GM18499 (cell line): Measurements from ENCODE around the gene GBP4.
A peak's percentile ranks its signal among the peaks of the same experiment; 100 is the strongest.
"Not testable (repeated sequence)": the region's sequence is repeated elsewhere in the genome, so short reads cannot be mapped to it uniquely, and the experiment has no call there.

Experiments used
- ATAC-seq: cut with Tn5 transposase; IDR thresholded peaks from one replicate; pipeline ENCODE4 v1.9.1; 2021; ENCODE audit warnings: moderate number of reproducible peaks; ENCODE audit not compliant: insufficient read depth, unreplicated experiment

GBP4 gene, protein sequence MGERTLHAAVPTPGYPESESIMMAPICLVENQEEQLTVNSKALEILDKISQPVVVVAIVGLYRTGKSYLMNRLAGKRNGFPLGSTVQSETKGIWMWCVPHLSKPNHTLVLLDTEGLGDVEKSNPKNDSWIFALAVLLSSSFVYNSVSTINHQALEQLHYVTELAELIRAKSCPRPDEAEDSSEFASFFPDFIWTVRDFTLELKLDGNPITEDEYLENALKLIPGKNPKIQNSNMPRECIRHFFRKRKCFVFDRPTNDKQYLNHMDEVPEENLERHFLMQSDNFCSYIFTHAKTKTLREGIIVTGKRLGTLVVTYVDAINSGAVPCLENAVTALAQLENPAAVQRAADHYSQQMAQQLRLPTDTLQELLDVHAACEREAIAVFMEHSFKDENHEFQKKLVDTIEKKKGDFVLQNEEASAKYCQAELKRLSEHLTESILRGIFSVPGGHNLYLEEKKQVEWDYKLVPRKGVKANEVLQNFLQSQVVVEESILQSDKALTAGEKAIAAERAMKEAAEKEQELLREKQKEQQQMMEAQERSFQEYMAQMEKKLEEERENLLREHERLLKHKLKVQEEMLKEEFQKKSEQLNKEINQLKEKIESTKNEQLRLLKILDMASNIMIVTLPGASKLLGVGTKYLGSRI

DNA sequence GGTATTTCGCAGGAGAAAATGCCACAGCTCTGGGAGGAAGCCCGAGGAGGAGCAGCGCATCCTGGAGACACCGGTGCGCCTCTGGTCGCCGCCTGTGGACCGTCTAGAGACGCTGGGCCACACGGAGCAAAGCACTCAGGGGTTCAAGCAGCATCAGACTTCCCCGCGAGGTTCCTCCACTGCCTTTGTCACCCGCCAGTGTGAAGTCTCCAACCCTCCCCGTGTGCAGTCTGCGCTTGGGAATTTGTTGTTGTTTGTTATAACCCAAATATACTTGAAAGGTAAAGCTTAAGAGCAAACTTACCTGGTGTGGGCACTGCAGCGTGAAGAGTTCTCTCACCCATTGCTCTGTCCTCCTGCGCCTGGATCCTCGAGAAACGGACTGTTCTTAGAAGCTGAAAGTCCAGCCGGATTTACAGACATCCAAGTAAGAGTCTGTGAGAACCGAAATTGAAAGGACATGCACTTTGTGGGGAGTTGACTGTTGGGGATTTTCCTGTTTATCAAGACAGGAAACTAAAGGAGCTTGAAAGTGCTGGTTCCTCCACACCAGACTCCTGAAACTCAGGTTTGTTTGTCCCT, at the start of gene GBP4:
Gene GBP4, minus strand, starts transcription at position 452 of the 582 bp plus-strand sequence. Its CDS starts 108 bp downstream, at position 344.
- ATAC-seq = peak; percentile 40

DNA sequence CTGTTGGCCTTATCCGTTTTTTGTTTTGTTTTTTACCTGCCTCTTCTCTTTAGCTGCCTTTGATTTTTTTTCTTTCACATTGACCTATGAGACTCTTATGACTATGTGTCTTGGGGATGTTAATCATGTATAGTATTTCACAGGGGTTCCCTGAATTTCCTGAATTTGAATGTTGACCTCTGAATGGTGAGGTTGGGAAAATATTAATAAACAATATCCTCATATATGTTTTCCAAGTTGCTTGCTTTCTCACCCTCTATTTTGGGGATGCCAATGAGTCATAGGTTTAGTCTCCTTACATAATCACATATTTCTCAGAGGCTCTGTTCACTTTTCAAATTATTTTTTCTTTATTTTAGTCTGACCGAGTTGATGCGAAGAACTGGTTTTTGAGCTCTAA, 44.3 kb upstream of the GBP4 start:
- no peak for ATAC-seq

DNA sequence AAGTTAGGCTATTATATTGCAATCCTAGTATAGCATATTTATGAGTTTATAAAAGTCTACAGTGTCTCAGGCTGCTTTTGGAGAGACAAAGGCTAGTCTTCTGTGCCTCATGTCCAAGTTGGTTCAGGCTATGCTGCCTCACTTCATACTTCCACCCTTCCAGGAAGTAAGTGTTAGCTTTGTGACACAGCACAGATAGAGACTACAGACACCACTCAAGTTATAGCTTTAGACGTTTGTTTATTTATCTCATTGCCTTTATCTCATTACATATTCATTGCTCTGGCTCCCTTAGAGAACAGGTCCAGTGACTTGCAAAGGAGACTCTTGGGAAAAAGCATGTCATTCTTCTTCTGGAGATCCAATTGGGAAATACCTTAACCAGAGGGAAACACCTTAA, 22.6 kb upstream of the GBP4 start:
- ATAC-seq = no peak

DNA sequence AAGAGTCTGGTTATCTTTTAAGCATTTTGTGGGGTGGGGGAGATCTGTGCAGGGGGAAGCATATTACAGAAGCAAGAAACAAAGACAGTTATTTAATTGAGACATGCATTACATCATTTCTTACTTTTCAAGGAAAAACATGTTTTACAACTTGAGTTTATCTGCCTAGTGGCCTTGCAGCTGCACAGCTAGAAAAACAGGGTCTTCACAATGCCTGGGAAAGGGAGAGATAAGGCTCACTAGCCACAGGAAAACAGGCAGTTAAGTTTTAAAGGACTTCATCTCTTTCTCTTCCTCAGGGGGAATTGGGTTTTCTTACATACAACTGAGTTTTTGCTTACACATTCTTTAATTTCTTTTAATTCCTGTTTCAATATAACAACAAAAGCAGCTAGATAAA, 21.1 kb upstream of the GBP4 start:
- not testable (repeated sequence) for ATAC-seq

DNA sequence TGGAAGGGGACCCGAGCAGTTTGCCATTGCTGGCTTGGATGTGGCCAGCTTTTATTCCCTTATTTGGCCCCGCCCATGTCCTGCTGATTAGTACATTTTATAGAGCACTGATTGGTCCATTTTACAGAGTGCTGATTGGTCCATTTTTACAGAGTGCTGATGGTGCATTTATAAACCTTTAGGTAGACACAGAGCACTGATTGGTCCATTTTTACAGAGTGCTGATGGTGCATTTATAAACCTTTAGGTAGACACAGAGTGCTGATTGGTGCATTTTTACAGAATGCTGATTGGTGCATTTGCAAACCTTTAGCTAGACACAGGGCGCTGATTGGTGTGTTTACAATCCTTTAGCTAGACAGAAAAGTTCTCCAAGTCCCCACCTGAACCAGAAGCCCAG, 20.2 kb upstream of the GBP4 start:
- not testable (repeated sequence) for ATAC-seq

DNA sequence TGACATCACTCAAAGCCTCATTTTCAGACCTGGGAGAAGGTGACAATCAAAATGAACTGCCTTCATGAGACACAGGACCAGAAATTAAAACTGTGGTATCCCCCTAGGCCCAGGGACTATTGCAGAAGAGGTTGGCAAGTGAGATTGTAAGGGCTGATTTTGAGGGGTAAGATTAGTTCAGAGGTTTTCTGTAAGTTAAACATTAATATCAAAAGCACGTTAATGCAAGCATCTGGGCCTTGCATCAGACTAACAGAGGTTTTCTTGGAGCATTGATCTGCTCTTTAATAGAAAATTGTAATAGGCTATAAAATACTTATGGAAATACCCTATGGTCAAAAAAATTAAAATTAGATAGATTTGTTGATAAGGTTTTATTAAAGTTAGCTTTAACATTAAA, 14.6 kb upstream of the GBP4 start:
- ATAC-seq = no peak

DNA sequence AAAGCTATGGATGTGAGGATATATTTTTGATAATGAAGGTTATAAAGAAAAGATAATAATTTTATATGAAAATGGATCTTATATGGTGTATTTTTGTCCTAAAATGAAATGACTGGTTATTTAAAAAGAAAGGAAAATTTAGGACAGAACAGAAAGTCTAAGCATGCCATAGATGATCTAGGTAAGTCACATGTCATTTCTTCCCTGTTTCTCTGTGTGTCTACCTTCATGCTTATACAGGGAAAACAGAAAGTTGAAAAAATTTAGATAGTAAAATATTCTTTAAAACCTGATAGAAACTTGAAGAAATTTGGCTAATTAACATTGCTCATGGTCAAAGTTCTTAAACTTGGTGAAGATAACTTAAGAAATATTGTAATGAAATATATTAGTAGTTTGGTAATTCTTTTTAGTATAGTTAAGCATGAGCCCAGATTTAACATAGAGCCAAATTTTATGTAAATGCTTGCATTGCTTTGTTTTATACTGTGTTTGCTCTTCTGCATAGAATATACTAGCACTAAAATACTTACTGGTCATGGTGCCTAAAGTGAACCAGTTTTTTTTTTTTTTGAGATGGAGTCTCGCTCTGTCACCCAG, 12.4 kb upstream of the GBP4 start:
- no peak for ATAC-seq

DNA sequence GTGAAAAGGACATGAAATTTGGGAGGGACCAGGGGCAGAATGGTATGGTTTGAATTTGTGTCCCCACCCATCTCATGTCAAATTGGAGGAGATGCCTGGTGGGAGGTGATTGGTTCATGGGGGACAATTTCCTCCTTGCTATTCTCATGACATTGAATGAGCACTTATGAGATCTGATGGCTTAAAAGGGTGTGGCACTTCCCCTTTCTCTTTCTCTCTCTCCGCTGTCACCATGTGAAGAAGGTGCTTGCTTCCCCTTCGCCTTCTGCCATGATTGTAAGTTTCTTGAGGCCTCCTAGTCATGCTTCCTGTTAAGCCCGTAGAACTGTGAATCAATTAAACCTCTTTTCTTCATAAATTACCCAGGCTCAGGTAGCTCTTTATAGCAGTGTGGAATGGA, 7.6 kb upstream of the GBP4 start:
- no peak for ATAC-seq

DNA sequence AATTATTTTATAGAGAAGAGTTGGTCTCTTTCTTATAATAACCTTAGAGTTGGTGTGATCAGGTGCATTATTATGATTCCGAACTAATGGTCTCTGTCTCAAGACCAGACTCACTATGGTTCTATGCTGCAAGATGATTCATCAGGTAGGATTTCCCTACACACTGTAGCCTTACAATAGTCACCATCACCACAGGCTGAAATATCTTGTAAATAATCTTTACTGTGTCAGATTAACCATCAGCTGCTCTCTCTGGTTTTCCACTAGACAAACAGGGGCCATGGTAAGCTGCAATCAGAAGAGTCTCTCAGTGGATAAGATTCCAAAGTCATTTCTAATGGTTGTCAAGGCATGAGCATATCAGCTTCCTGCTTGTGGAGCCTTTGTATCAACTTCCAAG, 4.4 kb upstream of the GBP4 start:
- ATAC-seq = no peak

DNA sequence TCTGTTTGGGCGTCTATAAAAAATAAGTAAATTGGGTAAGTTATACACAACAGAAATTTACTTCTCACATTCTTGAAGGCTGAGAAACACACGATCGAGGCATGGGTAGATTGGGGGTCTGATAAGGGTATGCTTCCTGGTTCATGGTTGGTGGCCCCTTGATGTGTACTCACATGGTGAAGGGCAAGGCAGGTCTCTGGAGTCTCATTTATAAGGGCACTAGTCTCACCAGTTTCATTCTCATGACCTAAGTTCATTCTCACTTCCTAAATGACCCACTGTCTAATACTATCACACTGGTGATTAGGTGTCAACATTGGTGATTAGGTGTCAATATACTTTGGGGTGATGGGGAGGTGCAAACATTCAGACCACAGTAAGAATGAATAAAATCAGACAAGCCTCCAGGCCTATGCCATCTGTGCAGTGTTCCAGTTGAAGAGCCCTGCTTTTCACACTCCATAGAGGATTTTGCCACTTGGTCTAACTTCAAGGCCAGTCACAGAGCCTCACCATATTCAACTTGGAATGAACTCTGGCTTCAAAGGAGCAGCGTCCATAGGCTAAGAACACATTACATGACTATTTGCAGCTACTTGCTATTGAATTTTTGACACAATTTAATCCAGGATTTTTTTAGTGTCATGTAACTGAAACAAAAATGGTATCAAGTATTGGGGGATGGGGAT, 2.5 kb upstream of the GBP4 start:
- ATAC-seq = peak; percentile 77

DNA sequence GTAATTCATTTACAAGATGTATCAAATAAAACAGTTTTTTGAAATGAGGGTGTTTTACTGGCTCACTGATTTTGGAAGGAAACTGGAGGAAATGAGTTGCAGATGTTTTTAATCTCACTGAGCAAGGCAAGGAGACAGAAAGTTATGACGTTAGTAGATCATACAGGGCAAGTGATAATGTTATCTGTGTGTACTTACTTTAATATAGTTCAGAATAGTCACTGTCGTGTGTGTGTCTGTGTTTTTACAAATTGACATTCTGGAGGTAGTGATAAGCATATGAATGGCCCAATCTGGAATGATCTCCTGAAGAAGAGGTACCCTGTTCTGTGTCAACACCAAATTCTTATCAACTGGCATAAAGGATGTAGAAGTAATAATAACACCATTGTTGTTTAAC, 1.9 kb upstream of the GBP4 start:
- ATAC-seq = no peak

DNA sequence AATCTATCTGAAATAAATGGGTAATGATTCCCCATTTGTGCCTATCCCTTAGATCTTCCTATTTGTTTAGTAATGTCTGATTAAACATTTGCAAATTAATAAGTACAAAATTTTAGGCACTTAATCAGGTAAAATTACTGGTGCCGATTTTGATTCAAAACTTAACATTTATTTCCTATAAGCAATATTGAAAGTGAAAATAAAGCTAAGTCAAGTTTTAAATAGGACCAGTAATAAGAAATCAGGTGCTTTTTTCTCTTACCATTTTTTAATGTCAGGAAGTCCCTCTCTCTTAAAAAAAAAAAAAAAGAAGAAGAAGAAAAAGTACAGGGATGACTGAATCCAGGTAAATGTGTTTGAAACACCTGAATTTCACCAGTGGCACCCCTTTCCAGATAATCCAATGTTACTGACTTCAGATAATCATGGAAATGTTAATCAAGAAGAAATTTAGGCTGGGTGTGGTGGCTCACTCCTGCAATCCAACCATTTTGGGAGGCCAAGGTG, 836 bp upstream of the GBP4 start:
- ATAC-seq = no peak

DNA sequence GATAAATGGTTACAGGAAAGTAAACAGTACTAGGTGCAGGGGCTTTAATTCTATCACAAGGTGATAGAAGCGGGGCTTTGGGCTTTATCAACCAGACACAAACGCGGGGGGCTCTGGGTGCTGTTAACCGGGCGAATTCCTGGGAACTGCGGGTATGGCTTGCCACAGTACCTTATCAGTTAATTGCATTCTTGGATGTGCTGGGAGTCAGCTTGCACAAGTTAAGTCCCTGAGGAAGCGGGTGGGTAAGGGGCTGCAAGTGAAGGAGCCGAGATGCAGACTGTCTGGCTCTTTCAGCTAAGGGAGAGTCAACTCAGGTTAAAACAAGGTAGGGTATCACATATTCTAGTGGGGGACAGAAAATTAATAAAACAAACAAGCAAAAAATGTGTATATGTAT, 661 bp downstream of the GBP4 start:
- no peak for ATAC-seq

DNA sequence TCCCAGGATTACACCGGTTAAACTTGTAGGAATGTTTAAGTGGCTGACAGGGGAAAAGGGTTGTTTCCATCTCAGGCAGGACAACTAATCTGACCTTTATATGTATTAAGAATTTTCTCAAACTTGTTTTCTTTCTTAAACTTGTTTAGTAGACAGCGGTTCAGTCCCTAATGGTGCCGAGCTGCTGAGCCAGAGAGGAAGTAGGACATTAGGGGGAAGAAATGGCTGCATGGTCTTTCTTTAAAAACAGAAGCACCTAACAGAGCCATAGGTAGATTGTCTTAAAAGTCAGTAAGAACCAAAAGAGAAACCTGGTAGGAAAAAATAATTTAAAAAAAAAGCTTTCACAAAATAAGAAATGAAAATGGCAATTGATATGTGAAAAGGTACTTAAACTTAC, 3.3 kb downstream of the GBP4 start:
- no peak for ATAC-seq

DNA sequence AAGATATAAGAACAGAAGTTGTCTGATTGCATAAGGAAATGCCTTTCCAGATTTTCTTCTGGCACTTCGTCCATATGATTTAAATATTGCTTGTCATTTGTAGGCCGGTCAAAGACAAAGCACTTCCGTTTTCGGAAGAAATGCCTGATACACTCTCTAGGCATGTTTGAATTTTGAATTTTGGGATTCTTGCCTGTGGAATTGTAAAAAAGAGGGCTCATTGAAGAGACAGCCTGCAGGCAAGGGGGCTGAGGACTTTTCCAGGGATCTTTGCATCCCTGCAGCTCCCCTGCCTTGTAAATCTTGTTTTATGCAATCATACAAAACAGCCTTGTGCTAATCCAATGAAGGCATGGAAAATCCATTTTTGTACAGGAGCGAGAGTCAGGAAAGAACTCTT, 7.4 kb downstream of the GBP4 start:
- no peak for ATAC-seq

DNA sequence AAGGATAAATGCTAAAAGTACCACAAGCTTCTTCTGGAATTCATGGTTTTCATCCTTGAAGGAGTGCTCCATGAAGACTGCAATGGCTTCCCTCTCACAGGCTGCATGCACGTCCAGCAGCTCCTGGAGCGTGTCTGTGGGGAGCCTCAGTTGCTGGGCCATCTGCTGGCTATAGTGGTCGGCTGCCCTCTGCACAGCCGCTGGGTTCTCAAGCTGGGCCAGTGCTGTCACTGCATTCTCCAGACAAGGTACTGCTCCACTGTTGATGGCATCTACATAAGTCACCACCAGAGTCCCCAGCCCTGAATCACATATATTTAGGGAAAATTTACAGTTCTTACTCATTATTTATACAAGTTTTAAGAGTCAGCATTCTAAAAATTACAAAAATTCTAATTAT, 8.7 kb downstream of the GBP4 start:
- no peak for ATAC-seq

DNA sequence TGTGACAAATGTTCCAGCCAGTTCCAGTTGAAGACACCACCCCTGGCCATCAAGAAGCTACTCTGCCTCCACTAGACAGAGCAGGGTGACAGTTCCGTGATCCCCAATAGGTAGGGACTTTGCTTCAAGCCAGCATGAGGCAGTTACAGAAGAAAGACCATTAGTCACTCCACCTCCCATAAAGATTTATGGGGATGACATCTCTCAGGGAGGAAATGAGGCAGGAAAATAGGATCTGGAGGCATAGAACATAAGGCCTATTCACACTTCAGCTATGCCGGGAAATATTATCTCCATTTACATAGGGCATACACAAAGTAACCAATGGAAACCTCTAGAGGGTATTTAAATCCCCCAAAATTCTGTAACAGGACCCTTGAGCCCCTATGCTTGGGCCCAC, 19.4 kb downstream of the GBP4 start:
- ATAC-seq = no peak

DNA sequence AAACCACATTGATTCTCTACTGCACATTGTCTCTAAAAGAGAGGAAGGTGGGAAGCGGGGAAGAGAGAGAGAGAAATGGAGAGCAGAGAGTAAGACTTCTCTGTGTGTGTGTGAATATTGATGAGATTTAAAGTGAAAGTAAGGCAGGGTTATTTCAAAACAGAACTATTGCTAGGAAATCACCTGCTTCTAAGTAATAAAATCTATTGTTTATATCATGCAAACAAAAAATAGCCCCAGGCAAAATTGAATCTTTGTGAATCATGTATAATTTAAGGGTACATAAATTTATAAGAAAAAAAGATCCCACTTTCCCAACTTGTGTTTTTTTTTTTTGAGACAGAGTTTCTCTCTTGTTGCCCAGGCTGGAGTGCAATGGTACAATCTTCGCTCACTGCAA, 21.8 kb downstream of the GBP4 start:
- ATAC-seq = no peak

DNA sequence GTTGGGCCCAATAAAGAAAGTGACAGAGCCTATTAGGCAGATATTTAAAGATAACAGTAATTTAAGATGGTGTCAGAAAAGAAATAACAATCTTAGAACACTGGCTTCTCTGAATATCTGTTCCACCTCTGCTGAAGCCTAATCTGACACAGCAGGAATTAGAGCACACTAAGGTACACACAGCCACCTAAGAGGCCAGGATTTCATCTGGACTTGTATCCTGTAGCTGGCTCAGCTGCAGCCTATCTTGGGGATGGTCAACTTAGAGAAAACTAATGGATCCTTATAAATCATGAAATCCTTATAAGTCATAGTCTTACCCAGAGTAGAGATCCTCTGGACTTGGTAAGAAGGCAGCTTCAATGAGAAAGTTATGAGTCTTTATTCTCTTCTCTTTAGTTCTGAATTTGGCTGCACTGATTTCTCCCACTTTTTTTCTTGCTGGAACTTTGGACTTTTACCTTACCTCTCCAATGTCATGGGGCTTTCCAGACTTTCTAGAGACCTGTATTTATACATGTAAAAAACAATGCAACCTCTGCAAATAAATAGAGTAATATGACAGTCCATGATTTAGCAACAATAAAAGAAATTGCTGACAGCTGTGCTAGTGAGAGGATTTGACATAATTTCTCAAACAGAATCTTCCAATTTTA, 23.0 kb downstream of the GBP4 start, which contains the start of gene GBP7:
Gene GBP7, minus strand, starts transcription at position 403 of the 656 bp plus-strand sequence. CDS start 4,068 bp downstream, outside the sequence.
- ATAC-seq = no peak

DNA sequence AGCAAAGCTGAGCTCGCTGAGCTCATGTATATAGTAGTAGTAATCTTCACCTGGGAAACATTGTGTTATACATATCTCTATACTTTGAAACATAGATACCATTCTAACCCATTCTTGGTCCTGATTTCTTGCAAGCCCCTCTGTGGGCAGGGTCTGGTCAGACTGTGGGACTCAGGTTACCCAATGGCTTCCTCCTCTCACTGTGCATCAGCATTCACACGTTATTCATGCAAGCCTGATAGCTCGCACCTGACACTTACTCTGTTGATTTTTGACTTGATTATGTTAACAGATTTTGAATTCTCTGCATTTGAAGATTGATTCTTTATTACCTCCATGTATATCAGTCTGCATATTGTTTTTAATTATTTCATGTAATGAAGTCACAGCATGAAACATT, 24.3 kb downstream of the GBP4 start:
- no peak for ATAC-seq
